ENCODE results near the gene CAPN2.

DNA sequence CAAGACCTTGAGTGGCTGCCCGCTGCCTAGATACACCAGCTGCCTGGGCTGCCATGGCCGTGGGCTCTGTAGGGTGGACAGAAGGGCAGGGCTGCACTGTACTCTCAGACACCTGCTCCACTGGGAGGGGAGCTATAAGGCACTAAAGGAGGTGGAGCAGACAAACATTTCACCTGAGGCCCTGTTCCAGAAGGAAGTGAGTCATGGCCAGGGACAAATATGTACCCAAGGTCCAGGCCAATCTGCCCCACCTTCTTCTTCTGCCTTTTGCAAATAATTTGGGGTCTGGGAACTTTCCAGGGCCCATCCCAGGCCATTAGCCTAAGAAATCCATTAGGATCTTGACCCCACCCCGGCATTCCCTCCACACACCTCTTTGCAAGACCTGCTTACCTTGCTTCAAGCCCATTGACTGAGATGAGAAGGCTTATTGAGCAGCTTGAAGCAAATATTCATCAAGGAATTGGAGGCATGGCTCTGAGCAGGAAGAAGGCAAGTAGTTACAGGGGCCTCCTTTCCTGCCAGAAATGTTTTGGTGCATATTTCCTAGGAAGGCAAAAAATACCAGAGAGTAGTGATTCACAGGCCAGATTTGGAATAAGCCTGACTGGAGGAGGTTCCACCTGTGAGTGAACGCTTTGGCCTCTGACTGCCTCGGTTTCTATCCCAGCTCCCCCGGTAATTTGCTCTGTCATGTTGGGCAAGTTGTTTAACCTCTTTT, 46.6 kb upstream of the CAPN2 start, which contains the start of gene CAPN8:
- TF ChIP-seq SP2 (tag by site-specific recombination; IDR thresholded peaks at IDR 0.05) (no peak), HOXA7 (CRISPR knock-in tag; IDR thresholded peaks at IDR 0.05; ENCODE audit: borderline replicate concordance) (no peak), KLF10 (tag by site-specific recombination; IDR thresholded peaks at IDR 0.05) (no peak), ZNF140 (tag by site-specific recombination; IDR thresholded peaks at IDR 0.05) (no peak), ZNF211 (tag by site-specific recombination; IDR thresholded peaks at IDR 0.05; ENCODE audit: low read depth) (no peak), YY1 (tag by site-specific recombination; IDR thresholded peaks at IDR 0.05) (no peak), KLF1 (tag by site-specific recombination; IDR thresholded peaks at IDR 0.05) (no peak)
- TF ChIP-seq, protein P1, sequence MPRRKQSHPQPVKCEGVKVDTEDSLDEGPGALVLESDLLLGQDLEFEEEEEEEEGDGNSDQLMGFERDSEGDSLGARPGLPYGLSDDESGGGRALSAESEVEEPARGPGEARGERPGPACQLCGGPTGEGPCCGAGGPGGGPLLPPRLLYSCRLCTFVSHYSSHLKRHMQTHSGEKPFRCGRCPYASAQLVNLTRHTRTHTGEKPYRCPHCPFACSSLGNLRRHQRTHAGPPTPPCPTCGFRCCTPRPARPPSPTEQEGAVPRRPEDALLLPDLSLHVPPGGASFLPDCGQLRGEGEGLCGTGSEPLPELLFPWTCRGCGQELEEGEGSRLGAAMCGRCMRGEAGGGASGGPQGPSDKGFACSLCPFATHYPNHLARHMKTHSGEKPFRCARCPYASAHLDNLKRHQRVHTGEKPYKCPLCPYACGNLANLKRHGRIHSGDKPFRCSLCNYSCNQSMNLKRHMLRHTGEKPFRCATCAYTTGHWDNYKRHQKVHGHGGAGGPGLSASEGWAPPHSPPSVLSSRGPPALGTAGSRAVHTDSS (tag by site-specific recombination; IDR thresholded peaks at IDR 0.05), result no peak
- TF ChIP-seq, protein P2, sequence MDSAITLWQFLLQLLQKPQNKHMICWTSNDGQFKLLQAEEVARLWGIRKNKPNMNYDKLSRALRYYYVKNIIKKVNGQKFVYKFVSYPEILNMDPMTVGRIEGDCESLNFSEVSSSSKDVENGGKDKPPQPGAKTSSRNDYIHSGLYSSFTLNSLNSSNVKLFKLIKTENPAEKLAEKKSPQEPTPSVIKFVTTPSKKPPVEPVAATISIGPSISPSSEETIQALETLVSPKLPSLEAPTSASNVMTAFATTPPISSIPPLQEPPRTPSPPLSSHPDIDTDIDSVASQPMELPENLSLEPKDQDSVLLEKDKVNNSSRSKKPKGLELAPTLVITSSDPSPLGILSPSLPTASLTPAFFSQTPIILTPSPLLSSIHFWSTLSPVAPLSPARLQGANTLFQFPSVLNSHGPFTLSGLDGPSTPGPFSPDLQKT (IDR thresholded peaks at IDR 0.05; ENCODE audit: borderline replicate concordance, low read depth, low read length), result no peak
- TF ChIP-seq, protein P3, sequence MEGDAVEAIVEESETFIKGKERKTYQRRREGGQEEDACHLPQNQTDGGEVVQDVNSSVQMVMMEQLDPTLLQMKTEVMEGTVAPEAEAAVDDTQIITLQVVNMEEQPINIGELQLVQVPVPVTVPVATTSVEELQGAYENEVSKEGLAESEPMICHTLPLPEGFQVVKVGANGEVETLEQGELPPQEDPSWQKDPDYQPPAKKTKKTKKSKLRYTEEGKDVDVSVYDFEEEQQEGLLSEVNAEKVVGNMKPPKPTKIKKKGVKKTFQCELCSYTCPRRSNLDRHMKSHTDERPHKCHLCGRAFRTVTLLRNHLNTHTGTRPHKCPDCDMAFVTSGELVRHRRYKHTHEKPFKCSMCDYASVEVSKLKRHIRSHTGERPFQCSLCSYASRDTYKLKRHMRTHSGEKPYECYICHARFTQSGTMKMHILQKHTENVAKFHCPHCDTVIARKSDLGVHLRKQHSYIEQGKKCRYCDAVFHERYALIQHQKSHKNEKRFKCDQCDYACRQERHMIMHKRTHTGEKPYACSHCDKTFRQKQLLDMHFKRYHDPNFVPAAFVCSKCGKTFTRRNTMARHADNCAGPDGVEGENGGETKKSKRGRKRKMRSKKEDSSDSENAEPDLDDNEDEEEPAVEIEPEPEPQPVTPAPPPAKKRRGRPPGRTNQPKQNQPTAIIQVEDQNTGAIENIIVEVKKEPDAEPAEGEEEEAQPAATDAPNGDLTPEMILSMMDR (tag by site-specific recombination; IDR thresholded peaks at IDR 0.05), result no peak
- TF ChIP-seq, protein P4, sequence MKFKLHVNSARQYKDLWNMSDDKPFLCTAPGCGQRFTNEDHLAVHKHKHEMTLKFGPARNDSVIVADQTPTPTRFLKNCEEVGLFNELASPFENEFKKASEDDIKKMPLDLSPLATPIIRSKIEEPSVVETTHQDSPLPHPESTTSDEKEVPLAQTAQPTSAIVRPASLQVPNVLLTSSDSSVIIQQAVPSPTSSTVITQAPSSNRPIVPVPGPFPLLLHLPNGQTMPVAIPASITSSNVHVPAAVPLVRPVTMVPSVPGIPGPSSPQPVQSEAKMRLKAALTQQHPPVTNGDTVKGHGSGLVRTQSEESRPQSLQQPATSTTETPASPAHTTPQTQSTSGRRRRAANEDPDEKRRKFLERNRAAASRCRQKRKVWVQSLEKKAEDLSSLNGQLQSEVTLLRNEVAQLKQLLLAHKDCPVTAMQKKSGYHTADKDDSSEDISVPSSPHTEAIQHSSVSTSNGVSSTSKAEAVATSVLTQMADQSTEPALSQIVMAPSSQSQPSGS (tag by site-specific recombination; IDR thresholded peaks at IDR 0.05; ENCODE audit: low read depth), result no peak

All from HEK293 (cell line).